HepG2 (cell line): ENCODE data around the gene SETD1B. TPM values are rescaled to one million over a fixed set of nuclear protein-coding genes. Genes with fewer than 3 reads are reported as not detected.

Source experiments
- AFF4 ChIP-seq: sonication (generic); formaldehyde crosslinking; IDR thresholded peaks from 2 replicates; pipeline ENCODE4 v1.4.0; 2020; ENCODE audit warnings: missing genetic modification reagents
- BRF2 ChIP-seq: sonication (generic); formaldehyde crosslinking; IDR thresholded peaks from 2 replicates; pipeline ENCODE4 v1.8.1; 2022; ENCODE audit warnings: mild to moderate bottlenecking, missing genetic modification reagents
- E2F1 ChIP-seq: sonication (generic); formaldehyde crosslinking; IDR thresholded peaks from 2 replicates; pipeline ENCODE4 v1.5.0; 2020; ENCODE audit warnings: missing genetic modification reagents
- FOSL1 ChIP-seq: sonication (generic); formaldehyde crosslinking; IDR thresholded peaks from 2 replicates; pipeline ENCODE4 v1.9.0; 2021; ENCODE audit warnings: missing genetic modification reagents, borderline replicate concordance
- GATAD1 ChIP-seq: IDR thresholded peaks from 2 replicates; pipeline ENCODE4 v1.6.1; 2016; ENCODE audit warnings: missing genetic modification reagents, missing compliant biosample characterization
- HES4 ChIP-seq: sonication (generic); formaldehyde crosslinking; IDR thresholded peaks from 2 replicates; pipeline ENCODE4 v1.9.0; 2021; ENCODE audit warnings: mild to moderate bottlenecking, missing genetic modification reagents, borderline replicate concordance
- HNRNPH1 ChIP-seq: fragments of 200-400 bp; formaldehyde crosslinking; optimal IDR thresholded peaks from 2 replicates; pipeline ENCODE3; 2017; ENCODE audit warnings: mild to moderate bottlenecking, low read depth, low read length
- JUN ChIP-seq: sonication (generic); formaldehyde crosslinking; IDR thresholded peaks from 2 replicates; pipeline ENCODE4 v1.4.0; 2020; ENCODE audit warnings: mild to moderate bottlenecking, missing genetic modification reagents
- MAX ChIP-seq: IDR thresholded peaks from 2 replicates; pipeline ENCODE4 v1.6.1; 2012; ENCODE audit warnings: inconsistent platforms
- MXD1 ChIP-seq: sonication (generic); formaldehyde crosslinking; IDR thresholded peaks from 2 replicates; pipeline ENCODE4 v1.4.0; 2020; ENCODE audit warnings: mild to moderate bottlenecking, missing genetic modification reagents
- NFE2 ChIP-seq: sonication (generic); formaldehyde crosslinking; IDR thresholded peaks from 2 replicates; pipeline ENCODE4 v1.4.0; 2020; ENCODE audit warnings: missing genetic modification reagents
- RFX1 ChIP-seq: fragments of 450-650 bp; IDR thresholded peaks from 2 replicates; pipeline ENCODE4 v1.6.1; 2017
- RFXAP ChIP-seq: sonication (generic); formaldehyde crosslinking; IDR thresholded peaks from 2 replicates; pipeline ENCODE4 v1.4.0; 2020; ENCODE audit warnings: missing genetic modification reagents, borderline replicate concordance
- SKIL ChIP-seq: sonication (generic); formaldehyde crosslinking; IDR thresholded peaks from 2 replicates; pipeline ENCODE4 v1.8.0; 2022; ENCODE audit warnings: missing genetic modification reagents, mild to moderate bottlenecking, moderate library complexity, borderline replicate concordance
- SMARCE1 ChIP-seq: fragments of 450-650 bp; IDR thresholded peaks from 2 replicates; pipeline ENCODE4 v1.6.1; 2017; ENCODE audit warnings: borderline replicate concordance
- THAP8 ChIP-seq: sonication (generic); formaldehyde crosslinking; IDR thresholded peaks from 2 replicates; pipeline ENCODE4 v1.5.1; 2020; ENCODE audit warnings: missing genetic modification reagents, mild to moderate bottlenecking, borderline replicate concordance
- TOE1 ChIP-seq: sonication (generic); formaldehyde crosslinking; IDR thresholded peaks from 2 replicates; pipeline ENCODE4 v1.4.0; 2020; ENCODE audit warnings: mild to moderate bottlenecking, missing genetic modification reagents
- YY1 ChIP-seq: IDR thresholded peaks from 2 replicates; pipeline ENCODE4 v1.6.1; 2011; ENCODE audit warnings: low read length, low read depth, moderate library complexity, mild to moderate bottlenecking; ENCODE audit not compliant: insufficient read depth, insufficient replicate concordance
- ZNF780A ChIP-seq: sonication (generic); formaldehyde crosslinking; IDR thresholded peaks from 2 replicates; pipeline ENCODE4 v1.8.0; 2022; ENCODE audit warnings: mild to moderate bottlenecking, missing genetic modification reagents, moderate library complexity
- ZNF792 ChIP-seq: IDR thresholded peaks from 2 replicates; pipeline ENCODE4 v1.6.1; 2016
- polyA plus RNA-seq, 8 experiments: library from polyadenylated mRNA; depleted of rRNA in 3 of 8; stranded (reverse) in 7 of 8; unstranded in 1 of 8; fragments of >200 nt; fragmentation: Illumina TruSeq in 4 of 8; extraction: Trizol in 4 of 8; gene quantifications; 2 replicates each; pipeline versions ENCODE4 v1.2.1 to v1.2.3, GENCODE V29; 2011 to 2016; ENCODE audit warnings: low read depth in 4 of 8, missing spikeins in 1 of 8, mixed read lengths in 1 of 8; ENCODE audit not compliant: insufficient read depth in 1 of 8
- total RNA-seq, 5 experiments: library from RNA; depleted of rRNA; stranded (reverse); fragments of >200 nt; fragmentation: Illumina TruSeq; extraction: Trizol; gene quantifications; 2 replicates each; pipeline ENCODE4 v1.2.3, GENCODE V29; 2016; ENCODE audit warnings: low read depth in 1 of 5

The SETD1B gene
- total and polyA plus RNA-seq, 2 of the 13 experiments (the other 11 are each of a cell fraction or from before 2014, with no cell fraction given), result 1.1 to 1.4 TPM

- TF ChIP-seq RFXAP (CRISPR knock-in tag) (no peak), SKIL (CRISPR knock-in tag) (no peak), YY1 (no peak), BRF2 (CRISPR knock-in tag) (no peak), JUN (CRISPR knock-in tag) (no peak), ZNF792 (CRISPR knock-in tag) (no peak), GATAD1 (CRISPR knock-in tag) (no peak), AFF4 (CRISPR knock-in tag) (no peak), ZNF780A (CRISPR knock-in tag) (no peak), TOE1 (CRISPR knock-in tag) (no peak), RFX1 (no peak), E2F1 (CRISPR knock-in tag) (no peak), MAX (no peak), HES4 (CRISPR knock-in tag) (0 out of 2 replicates have a peak, but pooled peaks have one; percentile 14), FOSL1 (CRISPR knock-in tag) (no peak), HNRNPH1 (no peak), MXD1 (CRISPR knock-in tag) (peak; percentile 11), THAP8 (CRISPR knock-in tag) (no peak), NFE2 (CRISPR knock-in tag) (no peak), SMARCE1 (no peak)
Observed at GRCh38 chr12:121792607-121793439, 11.0 kb upstream of the SETD1B start (continued).
